Middle frontal gyrus (tissue), 1 donor: ENCODE measurements around the gene JAM2.
"Not testable (repeated sequence)": the region's sequence is repeated elsewhere in the genome, so short reads cannot be mapped to it uniquely, and the experiment has no call there.

ENCODE experiments used
- DNase-seq: peaks from one replicate; pipeline ENCODE4 v3.0.0-alpha.2; 2015; ENCODE audit warnings: low spot score; ENCODE audit errors: extremely low spot score

JAM2 gene

GRCh38 chr21:25714066-25714465, 75.0 kb downstream of the JAM2 start:
- not testable (repeated sequence) for DNase-seq

- no peak for DNase-seq
Observed at GRCh38 chr21:25717491-25718147, 78.6 kb downstream of the JAM2 start.

GRCh38 chr21:25721987-25722386, 82.9 kb downstream of the JAM2 start:
- no peak for DNase-seq

GRCh38 chr21:25722631-25723030, 83.6 kb downstream of the JAM2 start:
- no peak for DNase-seq

GRCh38 chr21:25732091-25732760, 93.2 kb downstream of the JAM2 start:
- DNase-seq: no peak

GRCh38 chr21:25733859-25734653, 95.0 kb downstream of the JAM2 start:
- no peak for DNase-seq

- no peak for DNase-seq
Observed at GRCh38 chr21:25734654-25734903, 95.5 kb downstream of the JAM2 start.

- peak; percentile 91 for DNase-seq
Observed at GRCh38 chr21:25734904-25735645, 96.0 kb downstream of the JAM2 start, which contains the start of the genes ATP5PF and GABPA. Gene ATP5PF, minus strand, starts transcription at chr21:25734904. Its CDS starts 5,110 bp downstream, at chr21:25729794. Gene GABPA, plus strand, starts transcription at chr21:25734972. Its CDS starts 6,627 bp downstream, at chr21:25741599.

GRCh38 chr21:25735646-25736597, 96.9 kb downstream of the JAM2 start:
- peak; percentile 66 for DNase-seq

- DNase-seq: no peak
Observed at GRCh38 chr21:25737421-25737820, 98.4 kb downstream of the JAM2 start.

- no peak for DNase-seq
Observed at GRCh38 chr21:25742900-25743299, 103.8 kb downstream of the JAM2 start.

- DNase-seq: no peak
Observed at GRCh38 chr21:25744854-25745253, 105.8 kb downstream of the JAM2 start.

GRCh38 chr21:25750085-25750484, 111.0 kb downstream of the JAM2 start:
- no peak for DNase-seq

GRCh38 chr21:25752416-25752815, 113.4 kb downstream of the JAM2 start:
- no peak for DNase-seq

- DNase-seq: no peak
Observed at GRCh38 chr21:25756190-25756932, 117.3 kb downstream of the JAM2 start.

GRCh38 chr21:25757531-25757930, 118.5 kb downstream of the JAM2 start:
- DNase-seq: no peak

GRCh38 chr21:25759573-25759972, 120.5 kb downstream of the JAM2 start:
- DNase-seq: no peak

GRCh38 chr21:25760061-25760460, 121.0 kb downstream of the JAM2 start:
- no peak for DNase-seq

- DNase-seq: no peak
Observed at GRCh38 chr21:25760677-25761076, 121.6 kb downstream of the JAM2 start.

GRCh38 chr21:25764065-25764464, 125.0 kb downstream of the JAM2 start:
- no peak for DNase-seq
